ENCODE data around the gene CLIP2. TPM values are rescaled to one million over a fixed set of nuclear protein-coding genes. Genes with fewer than 3 reads are reported as not detected.

Gene CLIP2
- total RNA-seq, 2 donors from 2014 or later: 3.2 to 13.4 TPM

GRCh38 chr7:74282748-74283459 is 6.3 kb upstream of the CLIP2 start:
- H3K27ac Mint-ChIP-seq: no peak overlapping the region
- H3K36me3 Mint-ChIP-seq (ENCODE audit: low read depth): no peaks in the 10 kb centered on the region
- H3K4me3 Mint-ChIP-seq: no peak overlapping the region
- peaks cover 15% of the 10 kb centered on the region for H3K27me3 Mint-ChIP-seq
- no peak for ATAC-seq
- no peaks in the 10 kb centered on the region for H3K9me3 ChIP-seq (ENCODE audit: control insufficient read depth, low read length, poor library complexity, severe bottlenecking)
- peaks cover 3% of the 10 kb centered on the region for H3K4me1 Mint-ChIP-seq
- DNase-seq: no peak

- H3K4me1 Mint-ChIP-seq: peaks cover 7% of the 10 kb centered on the region
- H3K27ac Mint-ChIP-seq: peak overlapping the region; percentile 19
- peaks cover 20% of the 10 kb centered on the region for H3K27me3 Mint-ChIP-seq
- H3K36me3 Mint-ChIP-seq (ENCODE audit: low read depth): no peaks in the 10 kb centered on the region
- H3K9me3 ChIP-seq (ENCODE audit: control insufficient read depth, low read length, poor library complexity, severe bottlenecking): no peaks in the 10 kb centered on the region
- no peak for ATAC-seq
- H3K4me3 Mint-ChIP-seq: no peak overlapping the region
- DNase-seq: no peak
Observed at GRCh38 chr7:74283858-74284447, 5.3 kb upstream of the CLIP2 start.

- Mint-ChIP-seq H3K27ac (no peak overlapping the region), H3K4me1 (peaks cover 8% of the 10 kb centered on the region), H3K4me3 (no peak overlapping the region), H3K27me3 (peaks cover 20% of the 10 kb centered on the region), H3K36me3 (ENCODE audit: low read depth) (no peaks in the 10 kb centered on the region)
- DNase-seq: no peak
- no peaks in the 10 kb centered on the region for H3K9me3 ChIP-seq (ENCODE audit: control insufficient read depth, low read length, poor library complexity, severe bottlenecking)
- ATAC-seq: peak; percentile 19
Observed at GRCh38 chr7:74284781-74285259, 4.4 kb upstream of the CLIP2 start.

GRCh38 chr7:74286131-74286530 is 3.1 kb upstream of the CLIP2 start:
- H3K4me1 Mint-ChIP-seq: peaks cover 14% of the 10 kb centered on the region
- no peak overlapping the region for H3K4me3 Mint-ChIP-seq
- no peak for DNase-seq
- peaks cover 20% of the 10 kb centered on the region for H3K27me3 Mint-ChIP-seq
- no peak for ATAC-seq
- no peaks in the 10 kb centered on the region for H3K9me3 ChIP-seq (ENCODE audit: control insufficient read depth, low read length, poor library complexity, severe bottlenecking)
- no peak overlapping the region for H3K27ac Mint-ChIP-seq
- no peaks in the 10 kb centered on the region for H3K36me3 Mint-ChIP-seq (ENCODE audit: low read depth)

GRCh38 chr7:74287303-74288033 is 1.7 kb upstream of the CLIP2 start:
- H3K4me3 Mint-ChIP-seq: no peak overlapping the region
- H3K27me3 Mint-ChIP-seq: peaks cover 20% of the 10 kb centered on the region
- ATAC-seq (no peak), DNase-seq (no peak)
- no peaks in the 10 kb centered on the region for H3K9me3 ChIP-seq (ENCODE audit: control insufficient read depth, low read length, poor library complexity, severe bottlenecking)
- peaks cover 14% of the 10 kb centered on the region for H3K4me1 Mint-ChIP-seq
- H3K27ac Mint-ChIP-seq: no peak overlapping the region
- no peaks in the 10 kb centered on the region for H3K36me3 Mint-ChIP-seq (ENCODE audit: low read depth)

GRCh38 chr7:74288034-74288881 is 949 bp upstream of the CLIP2 start:
- Mint-ChIP-seq H3K36me3 (ENCODE audit: low read depth) (no peaks in the 10 kb centered on the region), H3K27ac (peak overlapping the region; percentile 60), H3K27me3 (peaks cover 18% of the 10 kb centered on the region), H3K4me3 (peak overlapping the region; percentile 86), H3K4me1 (peaks cover 11% of the 10 kb centered on the region)
- H3K9me3 ChIP-seq (ENCODE audit: control insufficient read depth, low read length, poor library complexity, severe bottlenecking): no peaks in the 10 kb centered on the region
- ATAC-seq: no peak
- no peak for DNase-seq

- Mint-ChIP-seq H3K27ac (no peak overlapping the region), H3K4me3 (peak overlapping the region; percentile 86), H3K27me3 (peaks cover 9% of the 10 kb centered on the region), H3K36me3 (ENCODE audit: low read depth) (no peaks in the 10 kb centered on the region), H3K4me1 (peaks cover 11% of the 10 kb centered on the region)
- DNase-seq (peak; percentile 18 to 21 (median 21)), ATAC-seq (peak; percentile 38)
- H3K9me3 ChIP-seq (ENCODE audit: control insufficient read depth, low read length, poor library complexity, severe bottlenecking): no peaks in the 10 kb centered on the region
Observed at GRCh38 chr7:74289659-74290552, 699 bp downstream of the CLIP2 start.

GRCh38 chr7:74290553-74290950 is 1.3 kb downstream of the CLIP2 start:
- Mint-ChIP-seq H3K27me3 (peaks cover 9% of the 10 kb centered on the region), H3K4me3 (peak overlapping the region; percentile 76), H3K36me3 (ENCODE audit: low read depth) (no peaks in the 10 kb centered on the region), H3K4me1 (peaks cover 11% of the 10 kb centered on the region), H3K27ac (no peak overlapping the region)
- H3K9me3 ChIP-seq (ENCODE audit: control insufficient read depth, low read length, poor library complexity, severe bottlenecking): no peaks in the 10 kb centered on the region
- no peak for ATAC-seq
- DNase-seq: no peak

GRCh38 chr7:74290981-74291441 is 1.8 kb downstream of the CLIP2 start:
- no peaks in the 10 kb centered on the region for H3K36me3 Mint-ChIP-seq (ENCODE audit: low read depth)
- ATAC-seq (no peak), DNase-seq (no peak)
- peaks cover 9% of the 10 kb centered on the region for H3K27me3 Mint-ChIP-seq
- H3K9me3 ChIP-seq (ENCODE audit: control insufficient read depth, low read length, poor library complexity, severe bottlenecking): no peaks in the 10 kb centered on the region
- H3K4me3 Mint-ChIP-seq: peak overlapping the region; percentile 76
- peaks cover 11% of the 10 kb centered on the region for H3K4me1 Mint-ChIP-seq
- no peak overlapping the region for H3K27ac Mint-ChIP-seq

- ATAC-seq: no peak
- Mint-ChIP-seq H3K4me3 (peak overlapping the region; percentile 76), H3K27me3 (peaks cover 9% of the 10 kb centered on the region), H3K36me3 (ENCODE audit: low read depth) (no peaks in the 10 kb centered on the region), H3K4me1 (peaks cover 11% of the 10 kb centered on the region), H3K27ac (no peak overlapping the region)
- no peak for DNase-seq
- no peaks in the 10 kb centered on the region for H3K9me3 ChIP-seq (ENCODE audit: control insufficient read depth, low read length, poor library complexity, severe bottlenecking)
Observed at GRCh38 chr7:74291535-74291934, 2.3 kb downstream of the CLIP2 start.

GRCh38 chr7:74292757-74293576 is 3.8 kb downstream of the CLIP2 start:
- Mint-ChIP-seq H3K4me3 (no peak overlapping the region), H3K4me1 (peaks cover 11% of the 10 kb centered on the region), H3K36me3 (ENCODE audit: low read depth) (no peaks in the 10 kb centered on the region), H3K27me3 (peaks cover 5% of the 10 kb centered on the region), H3K27ac (no peak overlapping the region)
- ATAC-seq (no peak), DNase-seq (no peak)
- no peaks in the 10 kb centered on the region for H3K9me3 ChIP-seq (ENCODE audit: control insufficient read depth, low read length, poor library complexity, severe bottlenecking)
